H9 (cell line): Measurements from ENCODE around the gene SOX3. TPM values are rescaled to one million over a fixed set of nuclear protein-coding genes. Genes with fewer than 3 reads are reported as not detected.

ENCODE experiments used
- DNase-seq: peaks from one replicate; pipeline ENCODE4 v3.0.0-alpha.2; 2017
- H2AFZ ChIP-seq: one replicate; pipeline ENCODE4 v1.6.1; 2013; ENCODE audit warnings: mild to moderate bottlenecking, low read length, control low read depth, moderate library complexity
- H2AK5ac ChIP-seq: 2 replicates; pipeline ENCODE4 v1.6.1; 2013; ENCODE audit warnings: low read length, control low read depth, mixed read lengths; ENCODE audit not compliant: insufficient read length
- H2BK120ac ChIP-seq: one replicate; pipeline ENCODE4 v1.6.1; 2013; ENCODE audit warnings: low read depth, mild to moderate bottlenecking, low read length, control low read depth, inconsistent platforms; ENCODE audit not compliant: poor library complexity, severe bottlenecking
- H2BK12ac ChIP-seq: 2 replicates; pipeline ENCODE4 v1.6.1; 2013; ENCODE audit warnings: low read length, control low read depth, mixed read lengths, low read depth; ENCODE audit not compliant: insufficient read length
- H2BK15ac ChIP-seq: 2 replicates; pipeline ENCODE4 v1.6.1; 2013; ENCODE audit warnings: low read depth, low read length, control low read depth
- H2BK20ac ChIP-seq: one replicate; pipeline ENCODE4 v1.6.1; 2013; ENCODE audit warnings: low read depth, mild to moderate bottlenecking, low read length, control low read depth, inconsistent platforms; ENCODE audit not compliant: poor library complexity, severe bottlenecking
- H2BK5ac ChIP-seq: 2 replicates; pipeline ENCODE4 v1.6.1; 2013; ENCODE audit warnings: low read length, control low read depth, mixed read lengths; ENCODE audit not compliant: insufficient read length
- H3K14ac ChIP-seq: 2 replicates; pipeline ENCODE4 v1.6.1; 2013; ENCODE audit warnings: low read length, control low read depth; ENCODE audit not compliant: insufficient read depth
- H3K18ac ChIP-seq: 2 replicates; pipeline ENCODE4 v1.6.1; 2013; ENCODE audit warnings: low read depth, mild to moderate bottlenecking, mixed read lengths, low read length, control low read depth; ENCODE audit not compliant: insufficient read length
- H3K23ac ChIP-seq: 2 replicates; pipeline ENCODE4 v1.6.1; 2013; ENCODE audit warnings: low read length, control low read depth, mixed read lengths, low read depth; ENCODE audit not compliant: insufficient read length
- H3K23me2 ChIP-seq: 2 replicates; pipeline ENCODE4 v1.6.1; 2013; ENCODE audit warnings: low read depth, mild to moderate bottlenecking, mixed read lengths, low read length, control low read depth; ENCODE audit not compliant: insufficient read length, poor library complexity, severe bottlenecking
- H3K27ac ChIP-seq: 2 replicates; pipeline ENCODE4 v1.5.1; 2013; ENCODE audit warnings: low read length, control low read depth, mixed read lengths, low read depth; ENCODE audit not compliant: insufficient read length
- H3K27me3 ChIP-seq: 2 replicates; pipeline ENCODE4 v1.6.1; 2013; ENCODE audit warnings: low read length, control low read depth, inconsistent platforms; ENCODE audit not compliant: insufficient read depth
- H3K4ac ChIP-seq: 2 replicates; pipeline ENCODE4 v1.6.1; 2013; ENCODE audit warnings: low read depth, mild to moderate bottlenecking, control low read depth, inconsistent platforms, low read length, moderate library complexity
- H3K4me1 ChIP-seq: 2 replicates; pipeline ENCODE4 v1.6.1; 2013; ENCODE audit warnings: low read length, control low read depth, inconsistent platforms; ENCODE audit not compliant: insufficient read depth
- H3K4me2 ChIP-seq: 2 replicates; pipeline ENCODE4 v1.6.1; 2013; ENCODE audit warnings: low read length, control low read depth, mixed read lengths; ENCODE audit not compliant: insufficient read length, insufficient read depth
- H3K56ac ChIP-seq: 2 replicates; pipeline ENCODE4 v1.6.1; 2013; ENCODE audit warnings: low read depth, mild to moderate bottlenecking, mixed read lengths, low read length, control low read depth; ENCODE audit not compliant: insufficient read length
- H3K79me1 ChIP-seq: 2 replicates; pipeline ENCODE4 v1.6.1; 2013; ENCODE audit warnings: low read depth, mild to moderate bottlenecking, moderate library complexity, low read length, control low read depth, inconsistent platforms; ENCODE audit not compliant: insufficient read depth, poor library complexity, severe bottlenecking
- H3K79me2 ChIP-seq: 2 replicates; pipeline ENCODE4 v1.6.1; 2013; ENCODE audit warnings: low read length, control low read depth, inconsistent platforms; ENCODE audit not compliant: insufficient read depth
- H3K9ac ChIP-seq: 2 replicates; pipeline ENCODE4 v1.6.1; 2013; ENCODE audit warnings: low read length, control low read depth, mixed read lengths; ENCODE audit not compliant: insufficient read length; ENCODE audit errors: extremely low read depth
- H3K9me3 ChIP-seq: one replicate; pipeline ENCODE4 v1.6.1; 2013; ENCODE audit warnings: low read depth, low read length, inconsistent platforms; ENCODE audit not compliant: control insufficient read depth
- H3T11ph ChIP-seq: one replicate; pipeline ENCODE4 v1.6.1; 2013; ENCODE audit warnings: mild to moderate bottlenecking, low read length, control low read depth, inconsistent platforms
- H4K20me1 ChIP-seq: one replicate; pipeline ENCODE4 v1.6.1; 2013; ENCODE audit not compliant: control insufficient read depth, insufficient read length, insufficient read depth
- H4K5ac ChIP-seq: 2 replicates; pipeline ENCODE4 v1.6.1; 2013; ENCODE audit warnings: low read depth, mild to moderate bottlenecking, mixed read lengths, low read length, control low read depth; ENCODE audit not compliant: insufficient read length
- H4K8ac ChIP-seq: replicated peaks from 2 replicates; pipeline ENCODE4 v1.6.1; 2013; ENCODE audit warnings: low read length, control low read depth, mixed read lengths, low read depth; ENCODE audit not compliant: insufficient read length
- H4K91ac ChIP-seq: 2 replicates; pipeline ENCODE4 v1.6.1; 2013; ENCODE audit warnings: low read depth, mild to moderate bottlenecking, moderate library complexity, mixed read lengths, low read length, control low read depth; ENCODE audit not compliant: insufficient read length
- H3K27ac Mint-ChIP-seq, 3 experiments: 2 replicates in 2 of 3; 3 replicates in 1 of 3; pipeline ENCODE4 v1.8.0; 2020 to 2021; ENCODE audit warnings: mixed read lengths in 3 of 3, mild to moderate bottlenecking in 1 of 3, moderate library complexity in 1 of 3
- H3K27me3 Mint-ChIP-seq: 2 replicates; pipeline ENCODE4 v1.8.0; 2021; ENCODE audit warnings: low read depth, mild to moderate bottlenecking, moderate library complexity, mixed read lengths
- H3K36me3 Mint-ChIP-seq, 3 experiments: 2 replicates in 2 of 3; 3 replicates in 1 of 3; pipeline ENCODE4 v1.8.0; 2020 to 2021; ENCODE audit warnings: low read depth in 3 of 3, mixed read lengths in 3 of 3; ENCODE audit not compliant: insufficient read depth in 1 of 3
- H3K4me1 Mint-ChIP-seq, 2 experiments: 2 replicates each; pipeline ENCODE4 v1.8.0; 2020; ENCODE audit warnings: mixed read lengths in 2 of 2
- H3K4me3 Mint-ChIP-seq, 2 experiments: 2 replicates in 1 of 2; 3 replicates in 1 of 2; pipeline ENCODE4 v1.8.0; 2020 to 2021; ENCODE audit warnings: mild to moderate bottlenecking in 2 of 2, mixed read lengths in 2 of 2, moderate library complexity in 1 of 2
- H3K9me3 Mint-ChIP-seq, 2 experiments: 2 replicates in 1 of 2; 3 replicates in 1 of 2; pipeline ENCODE4 v1.8.0; 2020; ENCODE audit warnings: mild to moderate bottlenecking in 2 of 2, mixed read lengths in 2 of 2, moderate library complexity in 1 of 2
- WGBS: extraction: QIAGEN DNeasy Blood & Tissue Kit; methylation state at CpG from one replicate; pipeline ENCODE4 v1.1.7; 2013; ENCODE audit warnings: missing lambda C conversion rate, low lambda C conversion rate, mixed read lengths; ENCODE audit not compliant: insufficient read length; ENCODE audit errors: extremely low coverage; 5-methylcytosine and 5-hydroxymethylcytosine counted together
- total RNA-seq: library from RNA; stranded (reverse); gene quantifications from 2 replicates; pipeline ENCODE4 v1.2.1, GENCODE V29; 2021
- TF ChIP-seq, protein P1 (sequence below): fragments of 200-600 bp; sonication (generic); conservative IDR thresholded peaks from 3 replicates; pipeline ENCODE4 v1.8.0; 2021; ENCODE audit warnings: antibody characterized with exemption, mild to moderate bottlenecking

Gene SOX3
- total RNA-seq, 1 experiment from 2014 or later: 7.7 TPM

DNA sequence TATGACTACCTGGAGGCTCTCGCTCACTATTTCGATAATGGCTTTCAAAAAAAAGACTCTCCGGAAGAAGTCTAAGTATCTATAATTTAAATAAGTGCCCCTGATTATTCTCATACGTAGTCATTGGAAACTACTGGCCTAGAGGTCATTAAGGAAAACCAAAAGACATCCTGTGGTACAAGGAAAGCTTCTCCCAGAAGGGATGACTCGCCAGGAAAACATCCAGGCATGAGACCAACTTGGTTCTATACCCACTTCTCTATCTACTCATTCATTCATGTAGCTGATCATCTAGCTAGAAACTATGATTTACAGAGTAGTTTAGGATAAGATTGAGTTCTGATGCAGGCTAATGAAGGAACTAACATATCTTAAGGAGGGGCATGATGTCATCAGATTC lies 37.7 kb downstream of the SOX3 start:
- Histone ChIP-seq H3K14ac (no peak overlapping the region), H2BK15ac (no peak overlapping the region), H3K4ac (no peak overlapping the region), H3K4me1 (no peaks in the 10 kb centered on the region), H2BK5ac (no peak overlapping the region), H3K23ac (no peak overlapping the region), H3K27ac (no peak overlapping the region), H4K91ac (no peak overlapping the region), H2AK5ac (no peak overlapping the region), H3K56ac (no peak overlapping the region), H3K79me2 (no peaks in the 10 kb centered on the region), H2BK120ac (no peak overlapping the region), H2BK20ac (no peak overlapping the region), H3K9me3 (no peaks in the 10 kb centered on the region), H3T11ph (no peak overlapping the region), H3K23me2 (no peaks in the 10 kb centered on the region), H4K8ac (no peak overlapping the region), H3K27me3 (no peaks in the 10 kb centered on the region), H2AFZ (no peak overlapping the region), H2BK12ac (no peak overlapping the region), H3K79me1 (no peaks in the 10 kb centered on the region), H3K18ac (no peak overlapping the region), H3K4me2 (no peak overlapping the region), H4K5ac (no peak overlapping the region), H3K9ac (no peak overlapping the region), H4K20me1 (no peaks in the 10 kb centered on the region)
- Mint-ChIP-seq H3K36me3 (no peaks in the 10 kb centered on the region), H3K9me3 (peaks cover 0 to 2% of the 10 kb centered on the region in 2 experiments; a peak in 2 of 5 replicates), H3K27me3 (no peaks in the 10 kb centered on the region), H3K4me1 (peaks cover 0 to 3% of the 10 kb centered on the region in 2 experiments; a peak in 3 of 4 replicates), H3K4me3 (no peak overlapping the region), H3K27ac (no peak overlapping the region)
- no peak for DNase-seq
- TF ChIP-seq, protein P1, sequence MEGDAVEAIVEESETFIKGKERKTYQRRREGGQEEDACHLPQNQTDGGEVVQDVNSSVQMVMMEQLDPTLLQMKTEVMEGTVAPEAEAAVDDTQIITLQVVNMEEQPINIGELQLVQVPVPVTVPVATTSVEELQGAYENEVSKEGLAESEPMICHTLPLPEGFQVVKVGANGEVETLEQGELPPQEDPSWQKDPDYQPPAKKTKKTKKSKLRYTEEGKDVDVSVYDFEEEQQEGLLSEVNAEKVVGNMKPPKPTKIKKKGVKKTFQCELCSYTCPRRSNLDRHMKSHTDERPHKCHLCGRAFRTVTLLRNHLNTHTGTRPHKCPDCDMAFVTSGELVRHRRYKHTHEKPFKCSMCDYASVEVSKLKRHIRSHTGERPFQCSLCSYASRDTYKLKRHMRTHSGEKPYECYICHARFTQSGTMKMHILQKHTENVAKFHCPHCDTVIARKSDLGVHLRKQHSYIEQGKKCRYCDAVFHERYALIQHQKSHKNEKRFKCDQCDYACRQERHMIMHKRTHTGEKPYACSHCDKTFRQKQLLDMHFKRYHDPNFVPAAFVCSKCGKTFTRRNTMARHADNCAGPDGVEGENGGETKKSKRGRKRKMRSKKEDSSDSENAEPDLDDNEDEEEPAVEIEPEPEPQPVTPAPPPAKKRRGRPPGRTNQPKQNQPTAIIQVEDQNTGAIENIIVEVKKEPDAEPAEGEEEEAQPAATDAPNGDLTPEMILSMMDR: no peak
- WGBS: no CpG with 5 or more reads among the region's 5 CpGs

Other genes with a start within 250 kb of the SOX3 start
- gene LINC00632, start 204.7 kb upstream of the SOX3 start, total RNA-seq: 42.2 and 46.3 TPM in 2 replicates